NCI-H2196 treated with DMSO at 0.1 percent for 48 hours (cell line): ENCODE data around the gene AUH.

ENCODE experiments used
- DNase-seq: peaks from one replicate; lab custom pipeline; 2025; ENCODE audit not compliant: unreplicated experiment; lab: John Stamatoyannopoulos, UW

The AUH gene

GRCh38 chr9:91193087-91193657 lies 168.5 kb downstream of the AUH start:
- DNase-seq, result peak; percentile 57

GRCh38 chr9:91192381-91193086 lies 169.2 kb downstream of the AUH start:
- DNase-seq, result no peak

- no peak for DNase-seq
These were observed 170.0 kb downstream of the AUH start for GRCh38 chr9:91191411-91192380.

GRCh38 chr9:91190062-91190461 lies 171.7 kb downstream of the AUH start:
- DNase-seq, result no peak

- DNase-seq, result no peak
These were observed 172.8 kb downstream of the AUH start for GRCh38 chr9:91188719-91189590.

- no peak for DNase-seq
These were observed 173.8 kb downstream of the AUH start for GRCh38 chr9:91187965-91188344.

GRCh38 chr9:91187311-91187964 lies 174.3 kb downstream of the AUH start:
- DNase-seq, result no peak

GRCh38 chr9:91186632-91187108 lies 175.0 kb downstream of the AUH start:
- DNase-seq, result no peak

GRCh38 chr9:91185193-91185886 lies 176.4 kb downstream of the AUH start:
- DNase-seq, result no peak

GRCh38 chr9:91182429-91183225 lies 179.1 kb downstream of the AUH start:
- DNase-seq, result no peak

- no peak for DNase-seq
These were observed 180.2 kb downstream of the AUH start for GRCh38 chr9:91181541-91181940.

- DNase-seq, result no peak
These were observed 180.8 kb downstream of the AUH start for GRCh38 chr9:91180930-91181268.

GRCh38 chr9:91180240-91180929 lies 181.3 kb downstream of the AUH start:
- no peak for DNase-seq

- DNase-seq, result no peak
These were observed 182.2 kb downstream of the AUH start for GRCh38 chr9:91179237-91180138.

- no peak for DNase-seq
These were observed 183.2 kb downstream of the AUH start for GRCh38 chr9:91178281-91179236.

- DNase-seq, result peak; percentile 60
These were observed 183.9 kb downstream of the AUH start for GRCh38 chr9:91177661-91178280.
